Skeletal muscle satellite cell (primary cell): ENCODE results near the gene DDX10.

ENCODE experiments used
- H3K27me3 ChIP-seq: 2 replicates; pipeline ENCODE4 v1.7.0; 2013; ENCODE audit warnings: low read length; ENCODE audit not compliant: control insufficient read depth, insufficient read depth
- H3K36me3 ChIP-seq: 2 replicates; pipeline ENCODE4 v1.7.0; 2013; ENCODE audit warnings: mild to moderate bottlenecking, control low read depth, low read length; ENCODE audit not compliant: insufficient read depth
- H3K4me1 ChIP-seq: 2 replicates; pipeline ENCODE4 v1.7.0; 2013; ENCODE audit warnings: low read length; ENCODE audit not compliant: control insufficient read depth, insufficient read depth
- H3K4me2 ChIP-seq: 2 replicates; pipeline ENCODE4 v1.7.0; 2013; ENCODE audit warnings: mild to moderate bottlenecking, low read length
- H3K4me3 ChIP-seq: 2 replicates; pipeline ENCODE4 v1.7.0; 2013; ENCODE audit warnings: low read length
- H3K9ac ChIP-seq: 2 replicates; pipeline ENCODE4 v1.7.0; 2013; ENCODE audit warnings: mild to moderate bottlenecking, low read depth, low read length, moderate library complexity
- H3K9me3 ChIP-seq: replicated peaks from 2 replicates; pipeline ENCODE4 v1.7.0; 2013; ENCODE audit warnings: mild to moderate bottlenecking, control low read depth, low read length

DDX10 gene

DNA sequence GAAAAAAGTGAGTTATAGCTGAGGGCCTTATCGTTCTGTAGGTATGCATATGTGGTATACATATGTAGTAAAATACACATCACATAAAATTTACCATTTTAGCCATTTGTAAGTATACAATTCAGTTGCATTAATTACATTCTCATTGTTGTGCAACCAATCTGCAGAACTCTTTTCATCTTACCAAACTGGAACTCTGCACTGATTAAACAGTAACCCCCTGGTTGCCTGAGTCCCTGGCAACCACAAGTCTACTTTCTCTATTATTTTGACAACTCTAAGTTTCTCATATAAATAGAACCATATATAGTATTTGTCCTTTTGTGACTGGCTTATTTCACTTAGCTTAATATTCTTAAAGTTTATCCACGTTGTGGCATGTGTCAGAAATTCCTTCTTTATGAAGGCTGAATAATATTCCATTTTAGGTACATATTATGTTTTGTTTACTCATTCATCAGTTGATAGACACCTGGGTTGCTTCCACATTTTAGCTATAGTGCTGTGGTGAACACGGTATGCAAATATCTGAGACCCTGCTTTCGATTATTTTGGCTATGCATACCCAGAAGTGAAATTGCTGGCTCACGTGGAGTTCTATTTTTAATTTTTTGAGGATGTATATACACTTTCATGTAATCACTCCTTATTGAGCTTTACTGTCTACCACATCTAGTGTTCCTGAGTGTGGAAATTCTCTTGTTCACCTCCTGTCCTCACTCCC, 1.6 kb upstream of the DDX10 start:
- Histone ChIP-seq H3K9ac (no peak overlapping the region), H3K36me3 (no peaks in the 10 kb centered on the region), H3K27me3 (no peaks in the 10 kb centered on the region), H3K9me3 (no peaks in the 10 kb centered on the region), H3K4me2 (no peak overlapping the region), H3K4me1 (peaks cover 19% of the 10 kb centered on the region), H3K4me3 (no peak overlapping the region)

DNA sequence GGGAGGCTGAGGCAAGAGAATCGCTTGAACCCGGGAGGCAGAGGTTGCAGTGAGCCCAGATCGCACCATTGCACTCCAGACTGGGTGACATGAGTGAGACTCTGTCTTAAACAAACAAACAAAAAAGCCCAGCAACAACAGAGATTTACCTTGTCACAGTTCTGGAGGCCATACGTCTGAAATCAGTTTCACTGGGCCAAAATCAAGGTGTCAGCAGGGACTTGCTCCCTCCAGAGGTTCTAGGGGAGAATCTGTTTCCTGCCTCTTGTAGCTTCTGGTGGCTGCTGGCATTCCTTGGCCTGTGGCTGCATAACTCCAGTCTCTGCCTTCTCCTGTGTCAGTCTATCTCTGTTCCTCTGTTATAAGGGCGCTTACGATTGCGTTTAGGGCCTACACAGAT, 1.5 kb downstream of the DDX10 start:
- H3K27me3 ChIP-seq: no peaks in the 10 kb centered on the region
- H3K36me3 ChIP-seq: no peaks in the 10 kb centered on the region
- H3K9ac ChIP-seq: no peak overlapping the region
- H3K4me1 ChIP-seq: peaks cover 19% of the 10 kb centered on the region
- no peak overlapping the region for H3K4me3 ChIP-seq
- no peaks in the 10 kb centered on the region for H3K9me3 ChIP-seq
- peak overlapping the region; percentile 80 for H3K4me2 ChIP-seq

DNA sequence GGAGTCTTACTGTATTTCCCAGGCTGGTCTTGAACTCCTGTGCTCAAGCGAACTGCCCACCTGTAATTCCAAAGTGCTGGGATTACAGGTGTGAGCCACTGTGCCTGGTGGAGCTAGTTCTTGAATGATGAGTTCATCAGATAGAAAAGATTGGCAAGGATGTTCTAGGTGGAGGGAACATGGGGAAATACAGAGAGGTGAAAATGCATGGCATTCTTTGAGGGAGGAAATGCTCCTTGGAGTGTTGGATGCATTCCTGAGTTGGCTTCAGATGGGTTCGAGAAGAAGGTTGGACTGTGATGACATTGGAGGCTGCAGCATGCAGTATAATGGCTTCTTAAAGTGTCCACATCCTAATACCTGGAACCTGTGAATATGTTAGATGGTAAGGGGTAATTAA, 4.4 kb downstream of the DDX10 start:
- Histone ChIP-seq H3K9me3 (no peaks in the 10 kb centered on the region), H3K4me1 (peaks cover 29% of the 10 kb centered on the region), H3K4me3 (no peak overlapping the region), H3K27me3 (no peaks in the 10 kb centered on the region), H3K4me2 (no peak overlapping the region), H3K9ac (no peak overlapping the region), H3K36me3 (no peaks in the 10 kb centered on the region)

DNA sequence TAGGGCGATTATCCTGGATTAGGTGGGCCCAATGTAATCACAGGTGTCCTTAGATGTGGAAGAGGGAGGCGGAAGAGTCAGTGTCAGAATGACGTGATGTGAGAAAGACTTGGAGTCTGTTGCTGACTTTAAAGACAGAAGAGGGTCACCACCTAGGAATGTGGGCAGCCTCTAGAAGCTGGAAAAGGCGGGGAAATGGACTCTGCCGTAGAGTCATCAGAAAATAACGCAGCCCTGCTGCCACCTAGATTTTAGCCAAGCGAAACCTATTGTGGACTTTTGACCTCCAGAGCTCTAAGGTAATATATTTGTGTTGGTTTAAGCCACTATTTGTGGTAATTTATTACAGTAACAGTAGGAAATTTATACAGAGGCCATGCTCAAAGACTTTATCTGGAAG, 4.8 kb downstream of the DDX10 start:
- peaks cover 26% of the 10 kb centered on the region for H3K4me1 ChIP-seq
- no peak overlapping the region for H3K4me3 ChIP-seq
- no peak overlapping the region for H3K9ac ChIP-seq
- H3K36me3 ChIP-seq: no peaks in the 10 kb centered on the region
- H3K4me2 ChIP-seq: no peak overlapping the region
- no peaks in the 10 kb centered on the region for H3K9me3 ChIP-seq
- H3K27me3 ChIP-seq: no peaks in the 10 kb centered on the region

DNA sequence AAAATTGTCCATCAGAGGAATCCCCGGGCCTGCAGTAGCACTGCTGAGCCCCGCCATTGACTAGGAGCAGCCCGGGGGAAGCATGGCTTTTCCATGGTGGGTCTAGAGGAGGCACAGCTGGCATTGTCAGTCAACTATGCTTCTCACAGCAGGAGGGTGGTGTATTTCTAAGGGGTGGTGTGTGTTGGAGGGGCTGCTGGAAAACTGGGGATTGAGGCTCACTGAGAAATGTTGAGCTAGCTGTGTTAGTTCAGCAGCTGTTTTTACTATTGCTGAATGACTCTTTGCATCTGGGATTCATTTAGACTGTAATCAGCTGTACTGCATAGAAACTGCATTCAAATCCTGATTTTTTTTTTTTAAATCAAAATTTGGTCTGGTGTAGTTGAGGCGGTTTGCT, 5.6 kb downstream of the DDX10 start:
- Histone ChIP-seq H3K4me3 (no peak overlapping the region), H3K9me3 (no peaks in the 10 kb centered on the region), H3K27me3 (no peaks in the 10 kb centered on the region), H3K4me2 (no peak overlapping the region), H3K9ac (no peak overlapping the region), H3K36me3 (peaks cover 2% of the 10 kb centered on the region), H3K4me1 (peaks cover 26% of the 10 kb centered on the region)

- peaks cover 18% of the 10 kb centered on the region for H3K36me3 ChIP-seq
- peak overlapping the region; percentile 42 for H3K4me2 ChIP-seq
- no peak overlapping the region for H3K4me3 ChIP-seq
- peaks cover 11% of the 10 kb centered on the region for H3K4me1 ChIP-seq
- H3K9me3 ChIP-seq: no peaks in the 10 kb centered on the region
- no peaks in the 10 kb centered on the region for H3K27me3 ChIP-seq
- no peak overlapping the region for H3K9ac ChIP-seq
Observed at GRCh38 chr11:108672113-108672512, 7.2 kb downstream of the DDX10 start.

DNA sequence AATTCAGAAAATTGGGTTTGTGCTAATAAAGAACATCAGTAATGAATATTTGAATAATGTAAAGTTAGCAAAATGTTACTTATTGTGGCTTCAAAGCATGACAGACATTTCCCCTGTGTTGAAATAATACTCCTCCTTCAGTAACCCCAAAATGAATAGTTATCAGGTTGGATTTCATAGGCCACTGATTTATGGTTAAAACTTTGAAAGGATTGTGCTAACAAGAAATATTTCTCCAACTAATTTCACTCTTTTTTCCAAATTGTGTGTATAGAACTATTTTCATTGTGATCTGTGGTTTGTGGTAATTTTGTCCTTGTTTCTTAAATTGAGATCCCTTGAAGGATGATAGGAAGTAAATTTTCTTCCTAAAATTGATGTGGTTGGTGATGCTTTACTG, 7.9 kb downstream of the DDX10 start:
- H3K27me3 ChIP-seq: no peaks in the 10 kb centered on the region
- no peak overlapping the region for H3K4me3 ChIP-seq
- H3K36me3 ChIP-seq: peaks cover 25% of the 10 kb centered on the region
- peaks cover 11% of the 10 kb centered on the region for H3K4me1 ChIP-seq
- H3K9ac ChIP-seq: no peak overlapping the region
- no peak overlapping the region for H3K4me2 ChIP-seq
- no peaks in the 10 kb centered on the region for H3K9me3 ChIP-seq

- Histone ChIP-seq H3K9ac (no peak overlapping the region), H3K4me3 (no peak overlapping the region), H3K4me1 (no peaks in the 10 kb centered on the region), H3K9me3 (no peaks in the 10 kb centered on the region), H3K4me2 (no peak overlapping the region), H3K36me3 (peaks cover 47% of the 10 kb centered on the region), H3K27me3 (no peaks in the 10 kb centered on the region)
Observed at GRCh38 chr11:108679045-108679444, 14.2 kb downstream of the DDX10 start.

- no peak overlapping the region for H3K4me3 ChIP-seq
- H3K9ac ChIP-seq: no peak overlapping the region
- no peaks in the 10 kb centered on the region for H3K27me3 ChIP-seq
- H3K4me1 ChIP-seq: no peaks in the 10 kb centered on the region
- peaks cover 47% of the 10 kb centered on the region for H3K36me3 ChIP-seq
- no peak overlapping the region for H3K4me2 ChIP-seq
- no peaks in the 10 kb centered on the region for H3K9me3 ChIP-seq
Observed at GRCh38 chr11:108680271-108680670, 15.4 kb downstream of the DDX10 start.

GRCh38 chr11:108685419-108686130, 20.7 kb downstream of the DDX10 start:
- peaks cover 10% of the 10 kb centered on the region for H3K4me1 ChIP-seq
- H3K9me3 ChIP-seq: no peaks in the 10 kb centered on the region
- no peak overlapping the region for H3K4me2 ChIP-seq
- H3K27me3 ChIP-seq: no peaks in the 10 kb centered on the region
- H3K4me3 ChIP-seq: no peak overlapping the region
- H3K9ac ChIP-seq: no peak overlapping the region
- H3K36me3 ChIP-seq: peaks cover 20% of the 10 kb centered on the region

GRCh38 chr11:108693852-108694251, 29.0 kb downstream of the DDX10 start:
- Histone ChIP-seq H3K4me3 (no peak overlapping the region), H3K36me3 (peaks cover 25% of the 10 kb centered on the region), H3K4me2 (no peak overlapping the region), H3K4me1 (peaks cover 15% of the 10 kb centered on the region), H3K9me3 (no peaks in the 10 kb centered on the region), H3K9ac (no peak overlapping the region), H3K27me3 (no peaks in the 10 kb centered on the region)

- no peak overlapping the region for H3K4me3 ChIP-seq
- peaks cover 26% of the 10 kb centered on the region for H3K36me3 ChIP-seq
- no peaks in the 10 kb centered on the region for H3K9me3 ChIP-seq
- H3K4me1 ChIP-seq: peaks cover 20% of the 10 kb centered on the region
- no peak overlapping the region for H3K9ac ChIP-seq
- no peak overlapping the region for H3K4me2 ChIP-seq
- H3K27me3 ChIP-seq: no peaks in the 10 kb centered on the region
Observed at GRCh38 chr11:108694846-108695245, 30.0 kb downstream of the DDX10 start.
